ENCODE data around the gene DNAH12. TPM values are rescaled to one million over a fixed set of nuclear protein-coding genes. Genes with fewer than 3 reads are reported as not detected.

DNAH12 gene
- total and polyA plus RNA-seq, 2 of the 13 experiments (the other 11 are each of a cell fraction or from before 2014, with no cell fraction given) = 0.11 TPM

GRCh38 chr3:57397175-57398026 is 146.7 kb downstream of the DNAH12 start (continued):
- TF ChIP-seq, protein P1, sequence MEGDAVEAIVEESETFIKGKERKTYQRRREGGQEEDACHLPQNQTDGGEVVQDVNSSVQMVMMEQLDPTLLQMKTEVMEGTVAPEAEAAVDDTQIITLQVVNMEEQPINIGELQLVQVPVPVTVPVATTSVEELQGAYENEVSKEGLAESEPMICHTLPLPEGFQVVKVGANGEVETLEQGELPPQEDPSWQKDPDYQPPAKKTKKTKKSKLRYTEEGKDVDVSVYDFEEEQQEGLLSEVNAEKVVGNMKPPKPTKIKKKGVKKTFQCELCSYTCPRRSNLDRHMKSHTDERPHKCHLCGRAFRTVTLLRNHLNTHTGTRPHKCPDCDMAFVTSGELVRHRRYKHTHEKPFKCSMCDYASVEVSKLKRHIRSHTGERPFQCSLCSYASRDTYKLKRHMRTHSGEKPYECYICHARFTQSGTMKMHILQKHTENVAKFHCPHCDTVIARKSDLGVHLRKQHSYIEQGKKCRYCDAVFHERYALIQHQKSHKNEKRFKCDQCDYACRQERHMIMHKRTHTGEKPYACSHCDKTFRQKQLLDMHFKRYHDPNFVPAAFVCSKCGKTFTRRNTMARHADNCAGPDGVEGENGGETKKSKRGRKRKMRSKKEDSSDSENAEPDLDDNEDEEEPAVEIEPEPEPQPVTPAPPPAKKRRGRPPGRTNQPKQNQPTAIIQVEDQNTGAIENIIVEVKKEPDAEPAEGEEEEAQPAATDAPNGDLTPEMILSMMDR (CRISPR knock-in tag; IDR thresholded peaks at IDR 0.05) = peak; percentile 94
- no peak for TF ChIP-seq KMT2B (CRISPR knock-in tag; IDR thresholded peaks at IDR 0.05)
- no peak for TF ChIP-seq RNF2 (conservative IDR thresholded peaks at IDR 0.05; ENCODE audit: low read depth)
- TF ChIP-seq, protein P2, sequence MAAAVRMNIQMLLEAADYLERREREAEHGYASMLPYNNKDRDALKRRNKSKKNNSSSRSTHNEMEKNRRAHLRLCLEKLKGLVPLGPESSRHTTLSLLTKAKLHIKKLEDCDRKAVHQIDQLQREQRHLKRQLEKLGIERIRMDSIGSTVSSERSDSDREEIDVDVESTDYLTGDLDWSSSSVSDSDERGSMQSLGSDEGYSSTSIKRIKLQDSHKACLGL (CRISPR knock-in tag; IDR thresholded peaks at IDR 0.05) = no peak

- TF ChIP-seq IKZF5 (CRISPR knock-in tag; IDR thresholded peaks at IDR 0.05) (no peak), EEA1 (CRISPR knock-in tag; IDR thresholded peaks at IDR 0.05; ENCODE audit: borderline replicate concordance) (no peak), KLF6 (CRISPR knock-in tag; IDR thresholded peaks at IDR 0.05) (no peak), MLXIP (CRISPR knock-in tag; IDR thresholded peaks at IDR 0.05; ENCODE audit: borderline replicate concordance) (no peak), ZBTB7A (CRISPR knock-in tag; IDR thresholded peaks at IDR 0.05) (no peak), ZNF33B (CRISPR knock-in tag; IDR thresholded peaks at IDR 0.05) (no peak), ZNF713 (CRISPR knock-in tag; IDR thresholded peaks at IDR 0.05) (no peak), TARDBP (CRISPR knock-in tag; IDR thresholded peaks at IDR 0.05) (no peak), ZNF572 (CRISPR knock-in tag; IDR thresholded peaks at IDR 0.05) (no peak)
- Histone ChIP-seq H3K27ac (ENCODE audit: extremely low read length, insufficient read depth, low read length) (no peak overlapping the region), H3K4me1 (ENCODE audit: insufficient read depth, low read length) (peaks cover 14% of the 10 kb centered on the region), H3K4me2 (ENCODE audit: low read depth, low read length) (no peak overlapping the region), H2AFZ (ENCODE audit: low read length) (no peak overlapping the region), H3K9me3 (ENCODE audit: low read length) (no peaks in the 10 kb centered on the region), H3K79me2 (ENCODE audit: insufficient read depth, low read length) (no peaks in the 10 kb centered on the region), H4K20me1 (ENCODE audit: insufficient read depth, low read length) (no peaks in the 10 kb centered on the region), H3K4me3 (replicated peaks in 1 of 3; ENCODE audit: insufficient read depth in 1 of 3, low read depth in 2 of 3, low read length in 3 of 3) (no peak overlapping the region), H3K36me3 (replicated peaks in 1 of 2; ENCODE audit: control insufficient read depth in 1 of 2, insufficient read depth in 2 of 2, low read length in 2 of 2) (no peaks in the 10 kb centered on the region), H3K27me3 (ENCODE audit: control insufficient read depth in 1 of 2, insufficient read depth in 2 of 2, low read length in 2 of 2) (no peaks in the 10 kb centered on the region), H3K9ac (ENCODE audit: insufficient read depth, low read depth, low read length) (no peak overlapping the region)
- intact Hi-C loops (cut with micrococcal nuclease; ENCODE audit: unreplicated experiment) (no loop called here), in situ Hi-C loops (cut with HindIII; ENCODE audit: extremely low pct_ligation_motif_present, low pct_unique_long_range_greater_than_20kb) (loop anchor here (10.0 to 25.0 kb wide), 2 partner anchors 161 to 468 kb away; partner anchors contain the start of gene PDE12)
- DNase-seq (ENCODE audit: low spot score) (no peak), ATAC-seq (no peak), FAIRE-seq (no peak)
- CTCF ChIA-PET (ENCODE audit: low intra/inter-chr PET ratio, low total read pairs) = no interaction called here
- WGBS (ENCODE audit: low lambda C conversion rate) = 84% methylated on average over 3 of the region's 3 CpGs
- POLR2A ChIA-PET = interaction anchor here (0.6 kb wide), 1 partner anchor 176 kb away, joined by 4 read pairs; no protein-coding TSS in a partner anchor
- BruUV-seq (replicated peaks) = no TSS peak
Observed at GRCh38 chr3:57393977-57394376, 150.2 kb downstream of the DNAH12 start.

Measured in HepG2 (cell line).